Mesodermal cell (in vitro differentiated cells): ENCODE data around the gene LAMTOR1.
A peak's percentile ranks its signal among the peaks of the same experiment; 100 is the strongest.

Source experiments
- H3K27ac ChIP-seq: 2 replicates; pipeline ENCODE4 v1.7.0; 2013; ENCODE audit warnings: mild to moderate bottlenecking, low read depth, low read length, moderate library complexity; ENCODE audit not compliant: severe bottlenecking
- H3K36me3 ChIP-seq: 2 replicates; pipeline ENCODE4 v1.7.1; 2013; ENCODE audit warnings: mild to moderate bottlenecking, low read length, moderate library complexity; ENCODE audit not compliant: control insufficient read depth, insufficient read depth
- H3K4me1 ChIP-seq: one replicate; pipeline ENCODE4 v1.7.1; 2013; ENCODE audit warnings: mild to moderate bottlenecking, low read length; ENCODE audit not compliant: insufficient read depth, control insufficient read depth, poor library complexity, severe bottlenecking
- H3K4me3 ChIP-seq: 2 replicates; pipeline ENCODE4 v1.7.0; 2013; ENCODE audit warnings: low read length, control low read depth, mild to moderate bottlenecking; ENCODE audit not compliant: insufficient read depth, poor library complexity, severe bottlenecking; ENCODE audit errors: extremely low read depth
- H3K9me3 ChIP-seq: 2 replicates; pipeline ENCODE4 v1.7.1; 2013; ENCODE audit warnings: mild to moderate bottlenecking, low read length, moderate library complexity; ENCODE audit not compliant: control insufficient read depth
- WGBS, 2 experiments: methylation state at CpG; one replicate each; pipeline ENCODE4 v1.1.5; 2013; ENCODE audit warnings: missing lambda C conversion rate in 2 of 2; ENCODE audit not compliant: insufficient coverage in 2 of 2; 5-methylcytosine and 5-hydroxymethylcytosine counted together

The LAMTOR1 gene

GRCh38 chr11:72081821-72082453, 21.2 kb downstream of the LAMTOR1 start:
- Histone ChIP-seq H3K4me1 (peaks cover 9% of the 10 kb centered on the region), H3K36me3 (no peaks in the 10 kb centered on the region), H3K27ac (no peak overlapping the region), H3K9me3 (no peaks in the 10 kb centered on the region), H3K4me3 (no peak overlapping the region)
- 90 to 91% methylated on average over 1 to 2 of the region's 3 CpGs for WGBS, 2 experiments

GRCh38 chr11:72081184-72081644, 21.9 kb downstream of the LAMTOR1 start:
- Histone ChIP-seq H3K9me3 (no peaks in the 10 kb centered on the region), H3K4me3 (peak overlapping the region; percentile 79), H3K27ac (peak overlapping the region; percentile 94), H3K4me1 (peaks cover 9% of the 10 kb centered on the region), H3K36me3 (no peaks in the 10 kb centered on the region)
- WGBS, 2 experiments, result 86 to 96% methylated on average over 13 of the region's 21 CpGs

- peak within 1 kb of the TSS; percentile 79 for H3K4me3 ChIP-seq
- peaks cover 10% of the 10 kb centered on the region for H3K4me1 ChIP-seq
- no peaks in the 10 kb centered on the region for H3K36me3 ChIP-seq
- no peaks in the 10 kb centered on the region for H3K9me3 ChIP-seq
- WGBS, 2 experiments, result 3% methylated on average over 42 to 43 of the region's 60 CpGs
- H3K27ac ChIP-seq, result peak within 1 kb of the TSS; percentile 94
Measured at GRCh38 chr11:72080326-72081183, 22.5 kb downstream of the LAMTOR1 start, which contains the start of the genes LRRC51 and NUMA1. Gene LRRC51 (plus strand): TSS chr11:72080850. CDS start chr11:72089084, 8,234 bp downstream. Gene NUMA1 (minus strand): TSS chr11:72080542. CDS start chr11:72035943, 44,599 bp downstream.

- Histone ChIP-seq H3K27ac (peak overlapping the region; percentile 78), H3K4me1 (peaks cover 14% of the 10 kb centered on the region), H3K4me3 (peak overlapping the region; percentile 79), H3K36me3 (no peaks in the 10 kb centered on the region), H3K9me3 (no peaks in the 10 kb centered on the region)
- 3 to 26% methylated on average over 8 to 10 of the region's 16 CpGs for WGBS, 2 experiments
Measured at GRCh38 chr11:72079819-72080325, 23.2 kb downstream of the LAMTOR1 start.

- peaks cover 18% of the 10 kb centered on the region for H3K4me1 ChIP-seq
- H3K9me3 ChIP-seq, result no peaks in the 10 kb centered on the region
- peak overlapping the region; percentile 79 for H3K4me3 ChIP-seq
- H3K27ac ChIP-seq, result peak overlapping the region; percentile 4
- WGBS, 2 experiments, result 96 to 98% methylated on average over 5 of the region's 6 CpGs
- peaks cover 7% of the 10 kb centered on the region for H3K36me3 ChIP-seq
Measured at GRCh38 chr11:72078477-72078876, 24.6 kb downstream of the LAMTOR1 start.

GRCh38 chr11:72075756-72076155, 27.3 kb downstream of the LAMTOR1 start:
- WGBS, 2 experiments, result 89 to 98% methylated on average over 3 to 4 of the region's 4 CpGs
- Histone ChIP-seq H3K4me3 (no peak overlapping the region), H3K27ac (peak overlapping the region; percentile 42), H3K4me1 (peaks cover 38% of the 10 kb centered on the region), H3K36me3 (peaks cover 9% of the 10 kb centered on the region), H3K9me3 (no peaks in the 10 kb centered on the region)

GRCh38 chr11:72075109-72075508, 28.0 kb downstream of the LAMTOR1 start:
- Histone ChIP-seq H3K27ac (peak overlapping the region; percentile 42), H3K4me3 (no peak overlapping the region), H3K9me3 (no peaks in the 10 kb centered on the region), H3K36me3 (peaks cover 9% of the 10 kb centered on the region), H3K4me1 (peaks cover 45% of the 10 kb centered on the region)
- 100% methylated on average over 1 of the region's 1 CpG; no CpG with 5 or more reads in 1 of the 2 experiments for WGBS, 2 experiments

- H3K36me3 ChIP-seq, result peaks cover 27% of the 10 kb centered on the region
- H3K4me3 ChIP-seq, result no peak overlapping the region
- H3K4me1 ChIP-seq, result peaks cover 57% of the 10 kb centered on the region
- H3K9me3 ChIP-seq, result no peaks in the 10 kb centered on the region
- H3K27ac ChIP-seq, result peak overlapping the region; percentile 82
- 76 to 78% methylated on average over 3 of the region's 3 CpGs for WGBS, 2 experiments
Measured at GRCh38 chr11:72072348-72072747, 30.7 kb downstream of the LAMTOR1 start.

GRCh38 chr11:72070491-72070890, 32.6 kb downstream of the LAMTOR1 start:
- Histone ChIP-seq H3K27ac (peak overlapping the region; percentile 87), H3K36me3 (peaks cover 45% of the 10 kb centered on the region), H3K4me3 (no peak overlapping the region), H3K4me1 (peaks cover 55% of the 10 kb centered on the region), H3K9me3 (no peaks in the 10 kb centered on the region)
- 94 to 95% methylated on average over 2 to 4 of the region's 7 CpGs for WGBS, 2 experiments

- 43 to 46% methylated on average over 1 to 2 of the region's 2 CpGs for WGBS, 2 experiments
- H3K27ac ChIP-seq, result peak overlapping the region; percentile 87
Measured at GRCh38 chr11:72069787-72070251, 33.3 kb downstream of the LAMTOR1 start.

More at GRCh38 chr11:72069787-72070251, 33.3 kb downstream of the LAMTOR1 start:
- no peaks in the 10 kb centered on the region for H3K9me3 ChIP-seq
- peaks cover 45% of the 10 kb centered on the region for H3K36me3 ChIP-seq
- H3K4me3 ChIP-seq, result peak overlapping the region; percentile 16
- H3K4me1 ChIP-seq, result peaks cover 51% of the 10 kb centered on the region
